Activated CD4-positive, alpha-beta T cell treated with anti-CD3 and anti-CD28 coated beads, Interleukin-2, amount 50 U/mL, for 24 hours (primary cell): Measurements from ENCODE around the gene SSH3.
"Not testable (repeated sequence)": the region's sequence is repeated elsewhere in the genome, so short reads cannot be mapped to it uniquely, and the experiment has no call there.

ENCODE experiments used
- DNase-seq, 2 donors: peaks; one replicate each; pipeline ENCODE4 v3.0.0-alpha.2; 2020; ENCODE audit warnings: low read depth in 1 of 2, low spot score in 1 of 2

The SSH3 gene

DNA sequence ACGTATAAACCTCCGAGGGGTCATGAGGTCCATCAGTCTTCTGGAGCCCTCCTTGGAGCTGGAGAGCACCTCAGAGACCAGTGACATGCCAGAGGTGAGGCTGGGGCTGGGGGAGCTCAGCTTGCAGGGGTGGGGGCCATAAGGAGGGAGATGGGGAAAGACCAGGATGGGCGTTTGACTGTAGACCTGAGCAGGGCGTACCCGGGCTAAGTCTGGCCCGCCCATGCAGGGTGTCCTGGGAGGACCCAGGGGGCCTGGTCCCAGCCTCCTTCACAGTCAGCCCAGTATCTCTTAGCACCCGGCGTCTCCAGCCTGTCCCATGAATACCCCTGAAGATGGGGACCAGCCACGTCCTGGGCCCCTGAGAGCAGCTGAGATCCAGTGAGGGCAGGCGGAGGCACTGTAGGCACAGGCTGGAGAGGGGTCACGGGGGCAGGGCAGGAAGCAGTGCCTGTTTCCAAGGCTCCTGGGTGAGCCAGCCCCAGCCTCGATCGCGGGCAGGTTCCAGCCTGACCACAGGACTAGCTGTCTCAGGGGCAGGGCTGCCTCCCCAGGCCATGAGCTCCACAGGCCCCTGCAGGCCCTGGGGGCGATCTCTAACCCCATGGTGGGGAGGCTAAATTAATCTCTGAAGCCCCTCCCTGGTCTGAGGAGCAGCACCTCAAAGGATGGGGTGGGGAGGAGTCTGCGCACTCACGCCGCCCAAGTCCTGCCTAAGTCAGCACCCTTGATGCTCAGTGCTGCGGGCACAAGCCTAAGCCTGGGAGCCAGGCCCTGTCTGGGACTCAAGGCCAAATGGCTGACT is 7.1 kb downstream of the SSH3 start:
- no peak for DNase-seq

GRCh38 chr11:67311051-67311555 is 7.8 kb downstream of the SSH3 start:
- no peak for DNase-seq

GRCh38 chr11:67311556-67312082 is 8.3 kb downstream of the SSH3 start:
- DNase-seq: no peak

DNA sequence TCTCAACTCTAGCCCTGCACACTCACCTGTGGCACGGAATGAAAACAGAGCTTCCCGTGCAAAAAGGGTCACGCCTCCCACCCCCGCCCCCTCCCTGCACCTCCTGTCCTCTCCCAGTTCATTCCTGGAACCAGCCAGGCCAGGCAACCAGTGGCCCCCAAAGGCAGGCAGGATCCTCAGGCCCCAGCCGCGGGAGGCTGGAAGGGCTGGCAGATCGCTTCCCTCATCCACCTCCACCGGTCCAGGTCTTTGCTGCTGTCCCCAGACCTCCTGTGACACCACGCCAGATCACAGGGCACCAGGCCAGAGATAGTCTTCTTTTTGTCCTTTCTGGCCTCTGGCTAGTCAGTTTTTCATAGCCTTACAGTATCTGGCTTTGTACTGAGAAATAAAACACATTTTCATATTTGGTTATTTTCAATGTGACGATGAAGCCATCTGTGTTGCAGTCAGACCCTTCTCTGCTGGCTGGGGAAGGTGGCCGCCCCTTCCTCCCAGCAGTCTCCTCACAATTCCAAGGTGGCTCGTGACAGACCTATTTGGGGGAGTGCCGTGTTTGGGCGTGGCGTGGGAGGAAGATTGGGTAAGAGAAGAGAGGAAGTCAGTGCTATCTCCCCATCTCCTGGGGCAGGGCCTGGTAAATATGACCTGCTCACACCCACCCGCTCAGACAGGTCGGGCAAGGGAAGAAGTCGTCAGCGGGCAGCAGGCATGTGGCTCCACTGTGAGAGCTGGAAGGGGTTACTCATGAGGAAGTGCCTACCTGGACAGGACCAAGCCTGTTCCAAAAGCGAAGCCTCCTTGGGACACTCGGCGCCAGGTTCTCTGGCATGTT is 9.1 kb downstream of the SSH3 start:
- no peak for DNase-seq

- no peak for DNase-seq
These were observed 10.0 kb downstream of the SSH3 start for GRCh38 chr11:67313125-67313890.

GRCh38 chr11:67314218-67314617 is 10.9 kb downstream of the SSH3 start:
- DNase-seq: no peak

GRCh38 chr11:67315325-67315909 is 12.1 kb downstream of the SSH3 start:
- no peak for DNase-seq

GRCh38 chr11:67316882-67317204 is 13.5 kb downstream of the SSH3 start:
- no peak for DNase-seq

GRCh38 chr11:67317205-67317887 is 14.0 kb downstream of the SSH3 start:
- DNase-seq: peak; percentile 98 to 100

GRCh38 chr11:67317888-67318555 is 14.7 kb downstream of the SSH3 start:
- DNase-seq: no peak

GRCh38 chr11:67318876-67319275 is 15.5 kb downstream of the SSH3 start:
- DNase-seq: not testable (repeated sequence)

DNA sequence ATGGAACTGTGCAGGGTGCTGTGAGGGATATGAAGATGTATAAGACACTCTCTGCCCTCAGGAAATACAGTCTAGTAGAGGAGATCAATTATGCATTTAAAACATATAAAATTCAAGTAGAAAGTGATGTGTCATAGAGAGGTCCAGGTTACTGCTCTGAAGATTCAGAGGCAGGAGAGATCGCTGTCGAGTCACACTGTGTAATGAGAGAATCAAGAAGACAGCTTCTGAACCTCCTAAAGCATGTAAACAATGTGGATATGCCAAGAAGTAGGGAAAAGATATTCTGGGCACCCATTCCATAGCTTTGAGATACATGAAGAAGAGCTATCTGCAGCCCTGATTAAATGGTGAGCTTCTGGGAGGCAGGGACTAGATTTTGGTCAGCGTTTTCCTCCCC is 16.7 kb downstream of the SSH3 start:
- no peak for DNase-seq

- no peak for DNase-seq
These were observed 17.4 kb downstream of the SSH3 start for GRCh38 chr11:67320691-67321090.

DNA sequence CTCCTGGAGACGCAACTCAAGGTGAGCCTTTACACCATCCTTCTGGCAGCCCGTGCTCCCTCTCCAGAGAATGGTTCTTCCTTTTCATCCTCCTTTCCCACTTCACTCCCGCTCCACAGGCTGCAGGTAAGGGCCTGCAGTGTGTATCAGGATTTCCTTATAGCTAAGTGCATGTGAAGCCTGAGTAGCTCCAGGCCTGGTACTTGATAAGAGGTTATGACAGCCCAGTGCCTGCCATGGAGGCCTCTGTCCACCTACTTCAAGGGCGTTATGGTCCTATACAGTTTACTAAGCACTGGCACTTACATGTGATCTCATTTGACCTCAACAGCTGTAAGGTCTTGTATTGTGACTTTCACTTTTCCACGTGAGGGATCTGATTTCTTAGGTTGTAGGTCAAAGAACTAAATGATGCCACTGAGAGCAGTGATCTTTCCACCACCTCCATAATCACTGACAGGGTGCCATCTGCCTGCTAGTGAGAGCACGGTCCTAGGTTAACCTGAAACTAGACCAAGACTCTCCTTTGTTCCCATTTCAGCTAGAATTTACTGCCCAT is 18.1 kb downstream of the SSH3 start:
- DNase-seq: no peak

- no peak for DNase-seq
These were observed 18.7 kb downstream of the SSH3 start for GRCh38 chr11:67322049-67322448.

DNA sequence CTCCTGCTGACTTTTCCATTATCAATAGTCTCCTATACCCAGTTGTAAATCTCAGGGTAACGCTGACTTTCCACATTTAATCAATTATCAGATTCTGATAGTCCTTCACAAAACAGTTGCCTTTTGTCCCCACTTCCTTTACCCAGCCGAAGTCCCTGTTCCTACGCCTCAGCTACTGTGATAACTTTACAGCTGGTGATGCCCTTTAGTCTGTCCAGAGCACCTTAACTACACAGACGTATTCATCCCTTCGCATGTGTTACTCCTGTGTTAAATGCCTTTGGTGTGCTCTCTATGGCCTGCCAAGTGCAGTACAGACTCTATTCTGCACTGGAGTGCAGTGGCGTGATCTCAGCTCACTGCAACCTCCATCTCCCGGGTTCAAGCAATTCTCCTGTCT is 20.2 kb downstream of the SSH3 start:
- DNase-seq: no peak

GRCh38 chr11:67332081-67332691 is 28.9 kb downstream of the SSH3 start:
- DNase-seq: no peak

GRCh38 chr11:67337257-67337656 is 33.9 kb downstream of the SSH3 start:
- no peak for DNase-seq

GRCh38 chr11:67344264-67344663 is 40.9 kb downstream of the SSH3 start:
- no peak for DNase-seq
